Lower leg skin (tissue), 4 donors: ENCODE data around the gene COX6A1. TPM values are rescaled to one million over a fixed set of nuclear protein-coding genes. Genes with fewer than 3 reads are reported as not detected.

ENCODE experiments used
- DNase-seq, 2 donors: peaks; one replicate each; pipeline ENCODE4 v3.0.0-alpha.2; 2019; ENCODE audit warnings: low spot score in 2 of 2
- H3K4me3 ChIP-seq: fragments of 200-600 bp; sonication (generic); 2 replicates; pipeline ENCODE4 v1.5.1; 2017; ENCODE audit warnings: mild to moderate bottlenecking, low read depth; ENCODE audit not compliant: poor library complexity, severe bottlenecking
- POLR2A ChIP-seq, 2 donors: fragments of 450-650 bp; IDR thresholded peaks; one replicate each; pipeline ENCODE4 v1.6.1; 2016 to 2017; ENCODE audit warnings: antibody characterized with exemption in 2 of 2, mild to moderate bottlenecking in 1 of 2, moderate library complexity in 1 of 2
- WGBS, 2 donors: methylation state at CpG; one replicate each; pipeline ENCODE4 v1.1.5; 2018; 5-methylcytosine and 5-hydroxymethylcytosine counted together
- intact Hi-C: fragments of 100-400 bp; cut with DNase I; formaldehyde crosslinking; loops from one replicate; pipeline ENCODE4 v1.15.0; 2023; ENCODE audit warnings: low total_unique reads
- total RNA-seq, 4 donors: library from RNA; depleted of rRNA; stranded (reverse); fragments of >200 nt; gene quantifications; one replicate each; pipeline ENCODE4 v1.1.0, GENCODE V29; 2016
- TF ChIP-seq, protein P1 (sequence below), 3 donors: fragments of 450-650 bp; IDR thresholded peaks; one replicate each; pipeline ENCODE4 v1.5.1; 2016; ENCODE audit warnings: antibody characterized with exemption in 3 of 3, mild to moderate bottlenecking in 3 of 3, moderate library complexity in 2 of 3

COX6A1 gene
- total RNA-seq, 4 donors from 2014 or later: 638 to 834 (median 702) TPM

- no peak for DNase-seq
- TF ChIP-seq, protein P1, sequence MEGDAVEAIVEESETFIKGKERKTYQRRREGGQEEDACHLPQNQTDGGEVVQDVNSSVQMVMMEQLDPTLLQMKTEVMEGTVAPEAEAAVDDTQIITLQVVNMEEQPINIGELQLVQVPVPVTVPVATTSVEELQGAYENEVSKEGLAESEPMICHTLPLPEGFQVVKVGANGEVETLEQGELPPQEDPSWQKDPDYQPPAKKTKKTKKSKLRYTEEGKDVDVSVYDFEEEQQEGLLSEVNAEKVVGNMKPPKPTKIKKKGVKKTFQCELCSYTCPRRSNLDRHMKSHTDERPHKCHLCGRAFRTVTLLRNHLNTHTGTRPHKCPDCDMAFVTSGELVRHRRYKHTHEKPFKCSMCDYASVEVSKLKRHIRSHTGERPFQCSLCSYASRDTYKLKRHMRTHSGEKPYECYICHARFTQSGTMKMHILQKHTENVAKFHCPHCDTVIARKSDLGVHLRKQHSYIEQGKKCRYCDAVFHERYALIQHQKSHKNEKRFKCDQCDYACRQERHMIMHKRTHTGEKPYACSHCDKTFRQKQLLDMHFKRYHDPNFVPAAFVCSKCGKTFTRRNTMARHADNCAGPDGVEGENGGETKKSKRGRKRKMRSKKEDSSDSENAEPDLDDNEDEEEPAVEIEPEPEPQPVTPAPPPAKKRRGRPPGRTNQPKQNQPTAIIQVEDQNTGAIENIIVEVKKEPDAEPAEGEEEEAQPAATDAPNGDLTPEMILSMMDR (IDR thresholded peaks at IDR 0.05): no peak
- no peak for TF ChIP-seq POLR2A (IDR thresholded peaks at IDR 0.05)
- intact Hi-C loops: no loop called here
- no peak overlapping the region for H3K4me3 ChIP-seq
- 60 to 61% methylated on average over 8 of the region's 8 CpGs for WGBS, 2 donors
These were observed 28.8 kb downstream of the COX6A1 start for GRCh38 chr12:120466560-120467315.

- no peak overlapping the region for H3K4me3 ChIP-seq
- 90% methylated on average over 6 of the region's 6 CpGs for WGBS, 2 donors
- DNase-seq: no peak
- TF ChIP-seq, protein P1 (IDR thresholded peaks at IDR 0.05): no peak
- no peak for TF ChIP-seq POLR2A (IDR thresholded peaks at IDR 0.05)
- intact Hi-C loops: no loop called here
These were observed 29.5 kb downstream of the COX6A1 start for GRCh38 chr12:120467439-120467838.

DNA sequence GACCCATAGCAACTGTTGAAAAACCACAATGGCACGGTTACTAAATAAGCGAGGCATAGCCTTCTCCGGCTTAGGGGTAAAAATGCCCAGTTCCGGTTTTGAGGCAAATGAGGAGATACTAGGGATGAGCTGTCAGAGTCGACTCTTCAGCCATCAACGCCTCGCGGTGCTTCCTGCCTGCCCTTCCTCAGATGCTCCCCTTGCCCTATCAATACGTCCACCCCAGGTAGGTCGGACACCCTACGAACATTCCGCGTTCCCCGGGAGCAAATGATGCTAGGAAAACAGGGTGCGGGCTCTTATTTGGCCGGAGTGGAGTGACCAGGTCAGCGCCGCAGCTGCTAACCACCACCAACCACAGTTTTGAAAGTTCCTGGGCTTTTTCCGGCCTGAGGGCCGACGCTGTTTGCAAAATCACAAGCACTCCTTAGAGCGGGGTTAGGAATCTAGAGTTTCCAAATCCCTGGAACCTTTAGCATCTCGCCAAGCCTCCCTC, 30.5 kb downstream of the COX6A1 start:
- 2 to 9% methylated on average over 9 to 23 of the region's 23 CpGs for WGBS, 2 donors
- peak overlapping the region; percentile 86 for H3K4me3 ChIP-seq
- intact Hi-C loops: no loop called here
- DNase-seq: peak in 1 of 2 donors; percentile 84
- no peak for TF ChIP-seq POLR2A (IDR thresholded peaks at IDR 0.05)
- TF ChIP-seq, protein P1 (IDR thresholded peaks at IDR 0.05): no peak

DNA sequence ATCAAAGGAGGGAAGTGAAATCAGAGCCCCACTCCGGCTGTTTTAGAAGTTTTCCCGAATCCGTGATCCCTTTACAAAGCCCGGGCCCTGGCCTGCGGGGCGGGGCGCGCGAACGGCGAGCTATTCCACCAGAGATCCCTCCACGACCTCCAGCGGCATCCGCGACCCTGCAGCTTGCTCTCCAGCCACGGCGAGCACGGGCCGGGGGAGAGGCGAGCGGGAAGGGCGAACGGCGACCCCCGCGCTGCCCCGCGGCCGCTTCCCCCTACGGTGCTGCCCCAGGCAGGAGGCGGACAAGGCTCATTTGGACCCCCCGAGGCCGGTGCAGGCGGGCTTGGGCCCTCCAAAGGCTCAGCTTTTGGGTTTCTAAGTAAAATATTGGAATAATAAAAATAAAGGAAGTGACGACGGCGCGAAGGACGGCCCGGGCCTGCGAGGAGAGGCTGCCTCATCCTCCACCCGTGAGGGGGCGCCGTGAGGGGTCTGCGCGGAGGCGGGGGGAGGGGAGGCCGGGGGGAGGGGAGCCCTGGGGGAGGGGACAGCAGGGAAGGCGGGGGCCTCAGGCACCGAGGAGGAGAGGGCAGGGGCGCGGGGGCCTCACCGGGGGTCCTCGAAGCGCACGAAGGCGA, 31.0 kb downstream of the COX6A1 start:
- 0 to 2% methylated on average over 32 to 49 of the region's 57 CpGs for WGBS, 2 donors
- H3K4me3 ChIP-seq: peak overlapping the region; percentile 86
- intact Hi-C loops: no loop called here
- TF ChIP-seq, protein P1 (IDR thresholded peaks at IDR 0.05): no peak
- no peak for TF ChIP-seq POLR2A (IDR thresholded peaks at IDR 0.05)
- DNase-seq: peak in 1 of 2 donors; percentile 88

- 1% methylated on average over 15 to 22 of the region's 88 CpGs for WGBS, 2 donors
These were observed 31.7 kb downstream of the COX6A1 start, which contains the start of gene SRSF9 for GRCh38 chr12:120469450-120470149. Gene SRSF9, minus strand, starts transcription at chr12:120469748. Its CDS starts 139 bp downstream, at chr12:120469609.

More at GRCh38 chr12:120469450-120470149, 31.7 kb downstream of the COX6A1 start, which contains the start of gene SRSF9:
- intact Hi-C loops: no loop called here
- peak within 1 kb of the TSS; percentile 86 for H3K4me3 ChIP-seq
- TF ChIP-seq, protein P1 (IDR thresholded peaks at IDR 0.05): peak in 1 of 3 donors; percentile 69
- TF ChIP-seq POLR2A (IDR thresholded peaks at IDR 0.05): peak in 1 of 2 donors; percentile 21
- peak; percentile 91 to 98 for DNase-seq
